ENCODE measurements around the gene DHDH. TPM values are rescaled to one million over a fixed set of nuclear protein-coding genes. Genes with fewer than 3 reads are reported as not detected.

The DHDH gene
- total RNA-seq, 2 donors from 2014 or later, result not detected

- Histone ChIP-seq H3K4me1 (peaks cover 0 to 67% of the 10 kb centered on the region in 2 donors), H3K27ac (peak overlapping the region; percentile 90 to 92), H3K36me3 (peaks cover 43% of the 10 kb centered on the region), H3K27me3 (no peaks in the 10 kb centered on the region), H3K9me3 (no peaks in the 10 kb centered on the region), H3K4me3 (peak overlapping the region; percentile 82 to 99)
- no peak for TF ChIP-seq CTCF (IDR thresholded peaks at IDR 0.05)
- DNase-seq (ENCODE audit: low spot score), result no peak
These were observed 33.2 kb downstream of the DHDH start for GRCh38 chr19:48966541-48967345.

- Histone ChIP-seq H3K4me3 (peak overlapping the region; percentile 82 to 99), H3K27ac (peak overlapping the region; percentile 90 to 92), H3K4me1 (peaks cover 0 to 59% of the 10 kb centered on the region in 2 donors), H3K36me3 (peaks cover 47% of the 10 kb centered on the region), H3K27me3 (no peaks in the 10 kb centered on the region), H3K9me3 (no peaks in the 10 kb centered on the region)
- peak; percentile 80 for DNase-seq (ENCODE audit: low spot score)
- TF ChIP-seq CTCF (IDR thresholded peaks at IDR 0.05), result no peak
These were observed 34.1 kb downstream of the DHDH start for GRCh38 chr19:48967346-48968178.

GRCh38 chr19:48968179-48968661, 34.7 kb downstream of the DHDH start:
- peaks cover 0 to 54% of the 10 kb centered on the region in 2 donors for H3K4me1 ChIP-seq

GRCh38 chr19:48968813-48969218, 35.3 kb downstream of the DHDH start:
- Histone ChIP-seq H3K27ac (peak overlapping the region; percentile 42 to 45), H3K36me3 (peaks cover 57% of the 10 kb centered on the region), H3K27me3 (no peaks in the 10 kb centered on the region), H3K9me3 (no peaks in the 10 kb centered on the region), H3K4me1 (peaks cover 0 to 49% of the 10 kb centered on the region in 2 donors), H3K4me3 (no peak overlapping the region)
- no peak for TF ChIP-seq CTCF (IDR thresholded peaks at IDR 0.05)
- DNase-seq (ENCODE audit: low spot score), result no peak

More at GRCh38 chr19:48968179-48968661, 34.7 kb downstream of the DHDH start:
- TF ChIP-seq CTCF (IDR thresholded peaks at IDR 0.05), result no peak
- Histone ChIP-seq H3K36me3 (peaks cover 51% of the 10 kb centered on the region), H3K27ac (peak overlapping the region; percentile 42 to 45), H3K4me3 (no peak overlapping the region), H3K27me3 (no peaks in the 10 kb centered on the region), H3K9me3 (no peaks in the 10 kb centered on the region)
- no peak for DNase-seq (ENCODE audit: low spot score)

- H3K4me3 ChIP-seq, result no peak overlapping the region
- H3K9me3 ChIP-seq, result no peaks in the 10 kb centered on the region
- peaks cover 0 to 42% of the 10 kb centered on the region in 2 donors for H3K4me1 ChIP-seq
- TF ChIP-seq CTCF (IDR thresholded peaks at IDR 0.05), result no peak
- H3K27me3 ChIP-seq, result no peaks in the 10 kb centered on the region
- no peak overlapping the region for H3K27ac ChIP-seq
- H3K36me3 ChIP-seq, result peaks cover 64% of the 10 kb centered on the region
- DNase-seq (ENCODE audit: low spot score), result no peak
These were observed 36.0 kb downstream of the DHDH start for GRCh38 chr19:48969276-48970138.

Measured in right atrium auricular region (tissue), 2 donors.